Measurements from ENCODE around the gene GPS1. TPM values are rescaled to one million over a fixed set of nuclear protein-coding genes. Genes with fewer than 3 reads are reported as not detected.

Gene GPS1
- total and polyA plus RNA-seq, 9 of the 15 experiments (the other 6 are each of a cell fraction or from before 2014, with no cell fraction given), result 3.1 to 167 (median 69.9) TPM

DNA sequence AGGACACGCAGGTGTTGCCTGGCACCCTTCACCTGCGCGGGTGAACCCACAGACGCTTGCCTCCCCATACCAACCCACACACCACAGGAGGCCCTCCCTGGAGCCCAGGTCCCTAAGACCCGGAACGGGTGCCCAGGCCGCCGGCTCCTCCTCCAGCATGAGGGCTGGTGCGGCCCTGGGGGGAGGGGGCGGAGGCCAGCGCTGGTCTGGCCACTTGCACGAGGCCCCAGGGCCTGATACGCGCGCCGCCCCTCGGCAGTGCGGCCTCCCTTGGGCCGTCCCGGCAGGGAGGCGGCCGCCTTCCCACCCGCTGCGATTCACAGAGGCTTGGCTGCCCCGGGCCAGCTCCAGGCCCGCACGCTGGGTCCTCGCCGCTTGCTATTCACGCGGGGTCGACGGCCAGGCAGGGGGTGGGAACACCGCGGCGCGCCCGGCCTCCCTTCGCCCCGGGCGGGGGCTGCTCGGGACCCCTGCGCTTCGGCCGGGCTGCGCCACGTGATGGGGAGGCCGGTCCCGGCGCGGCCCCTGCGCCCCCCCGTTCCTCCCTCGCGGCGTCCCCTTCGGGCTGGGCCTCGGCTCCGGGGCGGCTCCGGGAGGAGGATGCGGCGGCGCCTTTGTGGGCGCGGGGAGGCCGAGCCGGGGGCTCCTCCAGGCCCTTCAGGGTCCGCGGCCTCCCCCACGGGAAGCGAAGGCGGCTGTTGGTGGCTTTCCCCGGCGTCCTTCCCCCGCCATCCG, 45.7 kb downstream of the GPS1 start:
- BruUV-seq (replicated peaks), result TSS peak; percentile 63
- Histone ChIP-seq H3K9me3 (replicated peaks; ENCODE audit: control insufficient read depth, insufficient read depth, low read depth, low read length) (no peaks in the 10 kb centered on the region), H4K20me1 (replicated peaks; ENCODE audit: control insufficient read depth, insufficient read depth, low read length) (peaks cover 25% of the 10 kb centered on the region), H3K36me3 (ENCODE audit: control insufficient read depth, insufficient read depth, low read length) (peaks cover 51% of the 10 kb centered on the region), H3K9ac (ENCODE audit: insufficient read depth in 1 of 2, low read depth in 2 of 2, low read length in 2 of 2) (peak overlapping the region; percentile 95 to 100), H3K4me2 (ENCODE audit: insufficient read depth, low read length) (peak overlapping the region; percentile 78), H3K4me3 (peak overlapping the region; percentile 97), H3K4me1 (replicated peaks in 1 of 2; ENCODE audit: control insufficient read depth in 2 of 2, insufficient read depth in 2 of 2, low read length in 2 of 2) (peaks cover 30 to 89% of the 10 kb centered on the region in 2 experiments), H3K27ac (ENCODE audit: extremely low read depth, low read depth, low read length) (peak overlapping the region; percentile 94), H3K27me3 (ENCODE audit: control insufficient read depth in 2 of 2, insufficient read depth in 2 of 2, low read length in 2 of 2) (no peaks in the 10 kb centered on the region), H3K79me2 (ENCODE audit: control insufficient read depth, insufficient read depth, low read length) (peaks cover 65% of the 10 kb centered on the region), H2AFZ (ENCODE audit: low read depth, low read length) (no peak overlapping the region; the same call in 1 of the 2 replicates), H3K9me1 (ENCODE audit: control insufficient read depth, insufficient read depth, low read length) (no peaks in the 10 kb centered on the region)
- 2% methylated on average over 45 of the region's 77 CpGs for WGBS (ENCODE audit: insufficient coverage, low coverage, missing lambda C conversion rate)
- ChIA-PET CTCF (ENCODE audit: low intra/inter-chr PET ratio) (no interaction called here), POLR2A (interaction anchor here (0.6 to 2.0 kb wide), 8 partner anchors 8 to 104 kb away, joined by 3 to 16 read pairs (median 4); no protein-coding TSS in a partner anchor)
- intact Hi-C loops (cut with micrococcal nuclease), result loop anchor here (5.0 kb wide), 1 partner anchor 65 kb away; the partner anchor contains the start of gene RAC3
- ATAC-seq (peak; percentile 57), FAIRE-seq (no peak), DNase-seq (ENCODE audit: extremely low read depth in 1 of 4, low spot score in 3 of 4) (peak; percentile 71 to 75 (median 72))
- in situ Hi-C loops (cut with MboI), result no loop called here
- TF ChIP-seq MCM3 (IDR thresholded peaks at IDR 0.05) (no peak), ZC3H4 (CRISPR knock-in tag; IDR thresholded peaks at IDR 0.05; ENCODE audit: borderline replicate concordance) (no peak), RCOR1 (IDR thresholded peaks at IDR 0.05; ENCODE audit: borderline replicate concordance in 1 of 2, low read depth in 2 of 2, low read length in 2 of 2) (no peak), NR2C2 (CRISPR knock-in tag; IDR thresholded peaks at IDR 0.05) (0 out of 2 replicates have a peak, but pooled peaks have one; percentile 56), NR2C2 (tag; IDR thresholded peaks at IDR 0.05) (no peak), EGR1 (conservative IDR thresholded peaks at IDR 0.05) (peak; percentile 75), HMGN3 (IDR thresholded peaks at IDR 0.05; ENCODE audit: borderline replicate concordance, extremely low read depth, insufficient read length, low read depth, low read length) (peak; percentile 31), NFXL1 (CRISPR knock-in tag; IDR thresholded peaks at IDR 0.05) (no peak), MAFF (IDR thresholded peaks at IDR 0.05; ENCODE audit: low read length) (no peak), ZBTB12 (CRISPR knock-in tag; IDR thresholded peaks at IDR 0.05) (no peak), RBBP5 (IDR thresholded peaks at IDR 0.05; ENCODE audit: borderline replicate concordance, insufficient read depth, low read length, poor library complexity, severe bottlenecking) (peak; percentile 75), NR3C1 (CRISPR knock-in tag; IDR thresholded peaks at IDR 0.05) (peak; percentile 71; the same call in 1 of the 2 replicates), HMG20A (CRISPR knock-in tag; conservative IDR thresholded peaks at IDR 0.05) (no peak), ZZZ3 (IDR thresholded peaks at IDR 0.05) (no peak), TAF1 (IDR thresholded peaks at IDR 0.05; ENCODE audit: control insufficient read depth, extremely low read depth, insufficient read depth, low read length, severe bottlenecking) (peak; percentile 36)
- TF ChIP-seq, protein P1, sequence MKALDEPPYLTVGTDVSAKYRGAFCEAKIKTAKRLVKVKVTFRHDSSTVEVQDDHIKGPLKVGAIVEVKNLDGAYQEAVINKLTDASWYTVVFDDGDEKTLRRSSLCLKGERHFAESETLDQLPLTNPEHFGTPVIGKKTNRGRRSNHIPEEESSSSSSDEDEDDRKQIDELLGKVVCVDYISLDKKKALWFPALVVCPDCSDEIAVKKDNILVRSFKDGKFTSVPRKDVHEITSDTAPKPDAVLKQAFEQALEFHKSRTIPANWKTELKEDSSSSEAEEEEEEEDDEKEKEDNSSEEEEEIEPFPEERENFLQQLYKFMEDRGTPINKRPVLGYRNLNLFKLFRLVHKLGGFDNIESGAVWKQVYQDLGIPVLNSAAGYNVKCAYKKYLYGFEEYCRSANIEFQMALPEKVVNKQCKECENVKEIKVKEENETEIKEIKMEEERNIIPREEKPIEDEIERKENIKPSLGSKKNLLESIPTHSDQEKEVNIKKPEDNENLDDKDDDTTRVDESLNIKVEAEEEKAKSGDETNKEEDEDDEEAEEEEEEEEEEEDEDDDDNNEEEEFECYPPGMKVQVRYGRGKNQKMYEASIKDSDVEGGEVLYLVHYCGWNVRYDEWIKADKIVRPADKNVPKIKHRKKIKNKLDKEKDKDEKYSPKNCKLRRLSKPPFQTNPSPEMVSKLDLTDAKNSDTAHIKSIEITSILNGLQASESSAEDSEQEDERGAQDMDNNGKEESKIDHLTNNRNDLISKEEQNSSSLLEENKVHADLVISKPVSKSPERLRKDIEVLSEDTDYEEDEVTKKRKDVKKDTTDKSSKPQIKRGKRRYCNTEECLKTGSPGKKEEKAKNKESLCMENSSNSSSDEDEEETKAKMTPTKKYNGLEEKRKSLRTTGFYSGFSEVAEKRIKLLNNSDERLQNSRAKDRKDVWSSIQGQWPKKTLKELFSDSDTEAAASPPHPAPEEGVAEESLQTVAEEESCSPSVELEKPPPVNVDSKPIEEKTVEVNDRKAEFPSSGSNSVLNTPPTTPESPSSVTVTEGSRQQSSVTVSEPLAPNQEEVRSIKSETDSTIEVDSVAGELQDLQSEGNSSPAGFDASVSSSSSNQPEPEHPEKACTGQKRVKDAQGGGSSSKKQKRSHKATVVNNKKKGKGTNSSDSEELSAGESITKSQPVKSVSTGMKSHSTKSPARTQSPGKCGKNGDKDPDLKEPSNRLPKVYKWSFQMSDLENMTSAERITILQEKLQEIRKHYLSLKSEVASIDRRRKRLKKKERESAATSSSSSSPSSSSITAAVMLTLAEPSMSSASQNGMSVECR (CRISPR knock-in tag; IDR thresholded peaks at IDR 0.05), result peak; percentile 30; the same call in 1 of the 2 replicates

Measured in K562 (cell line).